H9 (cell line): ENCODE data around the gene PCNX3. TPM values are rescaled to one million over a fixed set of nuclear protein-coding genes. Genes with fewer than 3 reads are reported as not detected.

Source experiments
- DNase-seq: peaks from one replicate; pipeline ENCODE4 v3.0.0-alpha.2; 2017
- H2AFZ ChIP-seq: one replicate; pipeline ENCODE4 v1.6.1; 2013; ENCODE audit warnings: mild to moderate bottlenecking, low read length, control low read depth, moderate library complexity
- H2AK5ac ChIP-seq: 2 replicates; pipeline ENCODE4 v1.6.1; 2013; ENCODE audit warnings: low read length, control low read depth, mixed read lengths; ENCODE audit not compliant: insufficient read length
- H2BK120ac ChIP-seq: one replicate; pipeline ENCODE4 v1.6.1; 2013; ENCODE audit warnings: low read depth, mild to moderate bottlenecking, low read length, control low read depth, inconsistent platforms; ENCODE audit not compliant: poor library complexity, severe bottlenecking
- H2BK12ac ChIP-seq: 2 replicates; pipeline ENCODE4 v1.6.1; 2013; ENCODE audit warnings: low read length, control low read depth, mixed read lengths, low read depth; ENCODE audit not compliant: insufficient read length
- H2BK15ac ChIP-seq: 2 replicates; pipeline ENCODE4 v1.6.1; 2013; ENCODE audit warnings: low read depth, low read length, control low read depth
- H2BK20ac ChIP-seq: one replicate; pipeline ENCODE4 v1.6.1; 2013; ENCODE audit warnings: low read depth, mild to moderate bottlenecking, low read length, control low read depth, inconsistent platforms; ENCODE audit not compliant: poor library complexity, severe bottlenecking
- H2BK5ac ChIP-seq: 2 replicates; pipeline ENCODE4 v1.6.1; 2013; ENCODE audit warnings: low read length, control low read depth, mixed read lengths; ENCODE audit not compliant: insufficient read length
- H3K14ac ChIP-seq: 2 replicates; pipeline ENCODE4 v1.6.1; 2013; ENCODE audit warnings: low read length, control low read depth; ENCODE audit not compliant: insufficient read depth
- H3K18ac ChIP-seq: 2 replicates; pipeline ENCODE4 v1.6.1; 2013; ENCODE audit warnings: low read depth, mild to moderate bottlenecking, mixed read lengths, low read length, control low read depth; ENCODE audit not compliant: insufficient read length
- H3K23ac ChIP-seq: 2 replicates; pipeline ENCODE4 v1.6.1; 2013; ENCODE audit warnings: low read length, control low read depth, mixed read lengths, low read depth; ENCODE audit not compliant: insufficient read length
- H3K23me2 ChIP-seq: 2 replicates; pipeline ENCODE4 v1.6.1; 2013; ENCODE audit warnings: low read depth, mild to moderate bottlenecking, mixed read lengths, low read length, control low read depth; ENCODE audit not compliant: insufficient read length, poor library complexity, severe bottlenecking
- H3K27ac ChIP-seq: 2 replicates; pipeline ENCODE4 v1.5.1; 2013; ENCODE audit warnings: low read length, control low read depth, mixed read lengths, low read depth; ENCODE audit not compliant: insufficient read length
- H3K27me3 ChIP-seq: 2 replicates; pipeline ENCODE4 v1.6.1; 2013; ENCODE audit warnings: low read length, control low read depth, inconsistent platforms; ENCODE audit not compliant: insufficient read depth
- H3K4ac ChIP-seq: 2 replicates; pipeline ENCODE4 v1.6.1; 2013; ENCODE audit warnings: low read depth, mild to moderate bottlenecking, control low read depth, inconsistent platforms, low read length, moderate library complexity
- H3K4me1 ChIP-seq: 2 replicates; pipeline ENCODE4 v1.6.1; 2013; ENCODE audit warnings: low read length, control low read depth, inconsistent platforms; ENCODE audit not compliant: insufficient read depth
- H3K4me2 ChIP-seq: 2 replicates; pipeline ENCODE4 v1.6.1; 2013; ENCODE audit warnings: low read length, control low read depth, mixed read lengths; ENCODE audit not compliant: insufficient read length, insufficient read depth
- H3K56ac ChIP-seq: 2 replicates; pipeline ENCODE4 v1.6.1; 2013; ENCODE audit warnings: low read depth, mild to moderate bottlenecking, mixed read lengths, low read length, control low read depth; ENCODE audit not compliant: insufficient read length
- H3K79me1 ChIP-seq: 2 replicates; pipeline ENCODE4 v1.6.1; 2013; ENCODE audit warnings: low read depth, mild to moderate bottlenecking, moderate library complexity, low read length, control low read depth, inconsistent platforms; ENCODE audit not compliant: insufficient read depth, poor library complexity, severe bottlenecking
- H3K79me2 ChIP-seq: 2 replicates; pipeline ENCODE4 v1.6.1; 2013; ENCODE audit warnings: low read length, control low read depth, inconsistent platforms; ENCODE audit not compliant: insufficient read depth
- H3K9ac ChIP-seq: 2 replicates; pipeline ENCODE4 v1.6.1; 2013; ENCODE audit warnings: low read length, control low read depth, mixed read lengths; ENCODE audit not compliant: insufficient read length; ENCODE audit errors: extremely low read depth
- H3K9me3 ChIP-seq: one replicate; pipeline ENCODE4 v1.6.1; 2013; ENCODE audit warnings: low read depth, low read length, inconsistent platforms; ENCODE audit not compliant: control insufficient read depth
- H3T11ph ChIP-seq: one replicate; pipeline ENCODE4 v1.6.1; 2013; ENCODE audit warnings: mild to moderate bottlenecking, low read length, control low read depth, inconsistent platforms
- H4K20me1 ChIP-seq: one replicate; pipeline ENCODE4 v1.6.1; 2013; ENCODE audit not compliant: control insufficient read depth, insufficient read length, insufficient read depth
- H4K5ac ChIP-seq: 2 replicates; pipeline ENCODE4 v1.6.1; 2013; ENCODE audit warnings: low read depth, mild to moderate bottlenecking, mixed read lengths, low read length, control low read depth; ENCODE audit not compliant: insufficient read length
- H4K8ac ChIP-seq: replicated peaks from 2 replicates; pipeline ENCODE4 v1.6.1; 2013; ENCODE audit warnings: low read length, control low read depth, mixed read lengths, low read depth; ENCODE audit not compliant: insufficient read length
- H4K91ac ChIP-seq: 2 replicates; pipeline ENCODE4 v1.6.1; 2013; ENCODE audit warnings: low read depth, mild to moderate bottlenecking, moderate library complexity, mixed read lengths, low read length, control low read depth; ENCODE audit not compliant: insufficient read length
- H3K27ac Mint-ChIP-seq, 3 experiments: 2 replicates in 2 of 3; 3 replicates in 1 of 3; pipeline ENCODE4 v1.8.0; 2020 to 2021; ENCODE audit warnings: mixed read lengths in 3 of 3, mild to moderate bottlenecking in 1 of 3, moderate library complexity in 1 of 3
- H3K27me3 Mint-ChIP-seq: 2 replicates; pipeline ENCODE4 v1.8.0; 2021; ENCODE audit warnings: low read depth, mild to moderate bottlenecking, moderate library complexity, mixed read lengths
- H3K36me3 Mint-ChIP-seq, 3 experiments: 2 replicates in 2 of 3; 3 replicates in 1 of 3; pipeline ENCODE4 v1.8.0; 2020 to 2021; ENCODE audit warnings: low read depth in 3 of 3, mixed read lengths in 3 of 3; ENCODE audit not compliant: insufficient read depth in 1 of 3
- H3K4me1 Mint-ChIP-seq, 2 experiments: 2 replicates each; pipeline ENCODE4 v1.8.0; 2020; ENCODE audit warnings: mixed read lengths in 2 of 2
- H3K4me3 Mint-ChIP-seq, 2 experiments: 2 replicates in 1 of 2; 3 replicates in 1 of 2; pipeline ENCODE4 v1.8.0; 2020 to 2021; ENCODE audit warnings: mild to moderate bottlenecking in 2 of 2, mixed read lengths in 2 of 2, moderate library complexity in 1 of 2
- H3K9me3 Mint-ChIP-seq, 2 experiments: 2 replicates in 1 of 2; 3 replicates in 1 of 2; pipeline ENCODE4 v1.8.0; 2020; ENCODE audit warnings: mild to moderate bottlenecking in 2 of 2, mixed read lengths in 2 of 2, moderate library complexity in 1 of 2
- CTCF ChIP-seq: fragments of 200-600 bp; sonication (generic); conservative IDR thresholded peaks from 3 replicates; pipeline ENCODE4 v1.8.0; 2021; ENCODE audit warnings: antibody characterized with exemption, mild to moderate bottlenecking
- WGBS: extraction: QIAGEN DNeasy Blood & Tissue Kit; methylation state at CpG from one replicate; pipeline ENCODE4 v1.1.7; 2013; ENCODE audit warnings: missing lambda C conversion rate, low lambda C conversion rate, mixed read lengths; ENCODE audit not compliant: insufficient read length; ENCODE audit errors: extremely low coverage; 5-methylcytosine and 5-hydroxymethylcytosine counted together
- total RNA-seq: library from RNA; stranded (reverse); gene quantifications from 2 replicates; pipeline ENCODE4 v1.2.1, GENCODE V29; 2021

The PCNX3 gene
- total RNA-seq, 1 experiment from 2014 or later: 50.5 TPM

GRCh38 chr11:65650547-65651338 lies 35.2 kb downstream of the PCNX3 start:
- H3K36me3 Mint-ChIP-seq: peaks cover 15 to 27% (median 16%) of the 10 kb centered on the region in 3 experiments
- no peak overlapping the region for H3K4ac ChIP-seq
- no peak overlapping the region for H2AFZ ChIP-seq
- H3K79me1 ChIP-seq: no peaks in the 10 kb centered on the region
- no peaks in the 10 kb centered on the region for H3K27me3 ChIP-seq
- WGBS: no CpG with 5 or more reads among the region's 20 CpGs
- H3K27ac Mint-ChIP-seq: no peak overlapping the region
- H3K14ac ChIP-seq: no peak overlapping the region
- H3K23me2 ChIP-seq: peaks cover 7% of the 10 kb centered on the region
- H2BK5ac ChIP-seq: no peak overlapping the region
- no peak overlapping the region for H4K5ac ChIP-seq
- H2AK5ac ChIP-seq: no peak overlapping the region
- no peak overlapping the region for H3K4me3 Mint-ChIP-seq
- no peak overlapping the region for H2BK12ac ChIP-seq
- H4K20me1 ChIP-seq: peaks cover 3% of the 10 kb centered on the region
- H3K4me1 ChIP-seq: peaks cover 4% of the 10 kb centered on the region; the same call in 1 of the 2 replicates
- H3K56ac ChIP-seq: no peak overlapping the region
- peak; percentile 58 for DNase-seq
- no peaks in the 10 kb centered on the region; a peak in 1 of 5 replicates for H3K9me3 Mint-ChIP-seq
- no peaks in the 10 kb centered on the region for H3K9me3 ChIP-seq
- H3T11ph ChIP-seq: no peak overlapping the region
- H3K9ac ChIP-seq: no peak overlapping the region
- no peak overlapping the region for H2BK15ac ChIP-seq
- H3K79me2 ChIP-seq: no peaks in the 10 kb centered on the region
- H3K27ac ChIP-seq: no peak overlapping the region
- H3K27me3 Mint-ChIP-seq: peaks cover 3% of the 10 kb centered on the region
- peaks cover 20 to 23% of the 10 kb centered on the region in 2 experiments for H3K4me1 Mint-ChIP-seq
- H4K91ac ChIP-seq: no peak overlapping the region
- H3K4me2 ChIP-seq: no peak overlapping the region
- H4K8ac ChIP-seq: no peak overlapping the region
- no peak overlapping the region for H3K18ac ChIP-seq
- no peak overlapping the region for H3K23ac ChIP-seq
- TF ChIP-seq CTCF: no peak
- no peak overlapping the region for H2BK20ac ChIP-seq
- no peak overlapping the region for H2BK120ac ChIP-seq
